Body of pancreas (tissue), 4 donors: ENCODE data around the gene RILPL1.

ENCODE experiments used
- POLR2A ChIP-seq, 3 donors: fragments of 450-650 bp; IDR thresholded peaks; one replicate each; pipeline ENCODE4 v1.6.1; 2016; ENCODE audit warnings: antibody characterized with exemption in 3 of 3, mild to moderate bottlenecking in 2 of 3
- TF ChIP-seq, protein P1 (sequence below), 7 experiments: fragments of 450-650 bp in 4 of 7; fragments of 200-600 bp in 3 of 7; sonication (generic) in 3 of 7; IDR thresholded peaks; one replicate each; pipeline ENCODE4 v1.5.1; 2016 to 2019; ENCODE audit warnings: antibody characterized with exemption in 7 of 7

DNA sequence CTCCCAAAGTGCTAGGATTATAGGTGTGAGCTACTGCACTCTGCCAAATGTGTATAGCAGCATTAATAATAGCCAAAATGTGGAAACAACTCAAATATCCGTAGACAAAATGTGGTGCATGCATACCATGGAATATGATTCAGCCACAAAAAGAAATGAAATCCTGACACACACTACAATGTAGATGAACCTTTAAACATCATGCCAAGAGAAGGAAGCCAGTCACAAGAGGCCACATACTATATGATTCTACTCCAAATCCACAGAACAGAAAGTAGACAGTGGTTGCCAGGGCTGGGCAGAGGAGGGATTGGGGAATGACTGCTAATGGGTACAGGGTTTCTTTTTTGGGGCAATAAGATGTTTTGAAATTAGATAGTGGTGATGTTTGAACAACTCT, 43.1 kb upstream of the RILPL1 start:
- TF ChIP-seq, protein P1, sequence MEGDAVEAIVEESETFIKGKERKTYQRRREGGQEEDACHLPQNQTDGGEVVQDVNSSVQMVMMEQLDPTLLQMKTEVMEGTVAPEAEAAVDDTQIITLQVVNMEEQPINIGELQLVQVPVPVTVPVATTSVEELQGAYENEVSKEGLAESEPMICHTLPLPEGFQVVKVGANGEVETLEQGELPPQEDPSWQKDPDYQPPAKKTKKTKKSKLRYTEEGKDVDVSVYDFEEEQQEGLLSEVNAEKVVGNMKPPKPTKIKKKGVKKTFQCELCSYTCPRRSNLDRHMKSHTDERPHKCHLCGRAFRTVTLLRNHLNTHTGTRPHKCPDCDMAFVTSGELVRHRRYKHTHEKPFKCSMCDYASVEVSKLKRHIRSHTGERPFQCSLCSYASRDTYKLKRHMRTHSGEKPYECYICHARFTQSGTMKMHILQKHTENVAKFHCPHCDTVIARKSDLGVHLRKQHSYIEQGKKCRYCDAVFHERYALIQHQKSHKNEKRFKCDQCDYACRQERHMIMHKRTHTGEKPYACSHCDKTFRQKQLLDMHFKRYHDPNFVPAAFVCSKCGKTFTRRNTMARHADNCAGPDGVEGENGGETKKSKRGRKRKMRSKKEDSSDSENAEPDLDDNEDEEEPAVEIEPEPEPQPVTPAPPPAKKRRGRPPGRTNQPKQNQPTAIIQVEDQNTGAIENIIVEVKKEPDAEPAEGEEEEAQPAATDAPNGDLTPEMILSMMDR (IDR thresholded peaks at IDR 0.05): no peak
- TF ChIP-seq POLR2A (IDR thresholded peaks at IDR 0.05): no peak
